ENCODE results near the gene ABTB1.

ABTB1 gene

DNA sequence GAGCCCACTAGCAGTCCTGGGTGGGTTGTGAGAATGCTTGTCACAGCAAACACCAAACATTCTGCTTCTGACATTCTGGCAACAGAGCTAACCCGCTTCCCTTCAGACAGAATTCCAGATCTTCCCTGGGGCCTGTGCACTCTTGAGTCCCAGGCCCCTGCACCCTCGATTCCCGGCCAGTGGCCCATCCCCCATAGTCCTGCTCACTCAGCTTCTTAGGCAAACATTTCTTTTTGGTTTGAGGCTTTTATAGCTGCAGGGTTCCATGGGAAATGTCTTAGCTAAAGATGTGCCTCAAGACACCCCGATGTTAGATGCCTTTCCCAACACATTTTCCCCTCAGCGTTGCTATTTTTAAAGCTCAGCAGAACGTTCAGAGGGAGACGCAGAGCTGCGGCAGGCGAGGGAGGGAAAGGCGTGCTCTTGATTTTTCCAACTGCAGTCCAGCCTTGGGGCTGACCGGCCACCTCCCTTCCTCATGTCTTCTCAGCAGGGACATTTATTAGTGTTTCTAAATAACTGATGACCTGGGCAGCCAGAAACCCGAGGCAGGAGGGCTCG, 35.2 kb downstream of the ABTB1 start:
- no peak for DNase-seq

DNA sequence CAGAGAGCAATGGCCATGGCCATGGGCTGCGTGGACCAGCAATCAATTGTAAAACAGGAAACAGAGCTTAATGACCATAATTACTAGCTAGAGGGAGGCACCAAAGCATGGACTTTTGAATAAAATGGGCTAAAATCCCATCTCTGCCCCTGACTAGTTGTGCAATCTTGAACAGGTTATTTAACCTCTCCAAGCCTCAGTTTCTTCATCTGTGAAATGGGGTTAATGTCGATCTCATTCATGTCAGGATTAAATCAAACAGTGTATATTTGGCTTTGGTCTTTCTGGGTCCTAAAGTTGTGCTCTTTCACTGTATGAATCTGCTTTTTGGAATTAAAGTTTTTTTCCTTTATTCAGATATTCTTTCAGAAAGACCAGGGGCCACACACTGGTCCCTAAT, 36.1 kb downstream of the ABTB1 start:
- no peak for DNase-seq

DNA sequence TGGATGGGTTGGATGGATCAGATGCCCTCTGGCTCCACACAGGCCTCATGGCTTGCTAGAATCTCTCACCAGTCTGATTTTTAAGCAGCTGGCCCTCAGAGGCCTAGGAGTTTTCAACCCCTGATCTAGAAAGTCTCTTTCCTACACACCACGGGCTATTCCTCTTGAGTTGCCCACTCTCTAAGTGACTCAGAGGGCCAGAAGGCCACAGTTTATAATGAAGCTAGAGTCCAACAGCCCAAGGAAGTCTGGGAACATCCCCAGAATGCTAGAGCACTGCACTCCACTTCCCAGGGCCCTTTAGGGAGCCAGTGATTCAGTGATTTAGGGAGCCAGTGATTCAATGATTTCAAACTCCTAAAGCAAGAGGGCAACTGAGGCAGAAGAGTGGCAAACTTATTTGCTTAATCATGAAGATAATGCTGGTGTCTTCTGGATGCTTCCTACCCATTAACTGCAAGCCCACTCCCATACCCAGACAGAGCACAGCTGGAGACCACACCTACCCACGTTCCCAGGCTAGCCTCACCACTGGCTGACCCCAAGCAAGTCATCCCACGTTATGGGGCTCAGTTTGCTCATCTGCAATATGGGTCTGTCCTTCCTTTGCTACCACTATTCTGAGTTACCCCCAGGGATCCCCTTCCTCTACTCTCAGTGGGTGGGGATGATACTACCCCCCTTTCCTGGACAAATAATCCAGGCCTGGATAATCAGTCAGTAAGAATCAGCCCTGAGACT, 36.7 kb downstream of the ABTB1 start:
- DNase-seq: no peak

DNA sequence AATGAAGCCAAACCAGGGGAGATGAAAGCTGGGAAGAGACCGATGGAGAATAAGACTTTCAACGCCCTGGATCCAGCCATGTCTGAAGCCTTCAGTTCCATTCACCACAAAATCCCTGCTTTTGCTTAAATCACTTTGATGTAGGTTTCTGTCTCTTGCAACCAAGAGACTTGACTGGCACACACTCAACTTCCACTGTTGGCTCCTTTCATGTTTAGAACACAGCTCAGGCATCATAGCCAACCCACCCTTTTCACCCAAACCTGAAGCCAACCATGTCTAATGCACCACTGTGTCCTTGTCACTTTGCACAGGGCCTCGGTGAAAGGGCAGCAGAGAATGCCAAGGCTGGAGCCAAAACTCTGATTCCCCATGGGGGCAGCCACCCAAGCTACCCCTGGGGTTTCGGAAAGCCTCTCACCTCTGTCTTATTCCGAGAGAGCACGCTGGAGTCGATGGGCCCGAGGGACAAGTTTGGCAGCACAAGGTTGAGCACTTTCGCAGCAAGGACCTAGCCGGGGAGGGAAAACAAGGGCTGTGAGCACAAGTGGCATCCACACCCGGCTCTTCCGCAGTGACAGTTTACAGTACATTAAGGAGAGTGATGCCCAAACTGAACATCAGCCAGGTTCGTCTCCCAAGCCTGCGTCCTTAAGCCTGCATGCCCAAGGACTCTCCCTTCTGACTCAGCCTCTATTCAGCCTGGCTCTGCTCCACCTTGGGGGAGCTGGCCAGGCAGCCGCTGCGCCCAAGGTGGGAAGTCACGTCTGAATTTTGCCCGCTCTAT, 37.6 kb downstream of the ABTB1 start:
- no peak for DNase-seq

GRCh38 chr3:127711021-127711695, 38.4 kb downstream of the ABTB1 start:
- DNase-seq: no peak

GRCh38 chr3:127711896-127712295, 39.1 kb downstream of the ABTB1 start:
- no peak for DNase-seq

GRCh38 chr3:127712461-127712860, 39.7 kb downstream of the ABTB1 start:
- DNase-seq: no peak

- DNase-seq: no peak
Observed at GRCh38 chr3:127712881-127713771, 40.4 kb downstream of the ABTB1 start.

DNA sequence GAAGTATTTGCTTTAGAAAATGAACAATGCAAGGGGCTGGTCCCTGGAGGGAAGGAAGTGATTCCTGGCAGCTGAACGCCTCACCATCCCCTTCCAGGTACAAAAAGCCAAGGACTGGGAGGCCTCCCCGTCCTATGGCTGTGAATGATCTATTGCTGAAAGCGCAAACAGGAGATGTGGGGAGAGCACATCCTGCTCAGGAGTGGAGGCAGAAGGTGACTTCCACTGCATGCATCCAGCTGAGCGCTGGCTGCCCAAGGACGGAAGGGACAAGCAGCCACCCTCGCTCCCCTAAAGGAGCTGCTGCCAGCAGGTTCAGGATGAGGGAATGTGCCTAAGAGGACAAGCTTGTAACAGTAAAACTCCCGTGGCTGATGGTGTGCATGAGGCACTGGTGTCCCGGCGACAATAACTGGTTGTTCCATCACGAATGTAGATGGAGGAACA, 41.4 kb downstream of the ABTB1 start:
- DNase-seq: no peak

GRCh38 chr3:127714866-127715265, 42.1 kb downstream of the ABTB1 start:
- DNase-seq: no peak

- DNase-seq: no peak
Observed at GRCh38 chr3:127715532-127715931, 42.8 kb downstream of the ABTB1 start.

GRCh38 chr3:127716384-127716783, 43.6 kb downstream of the ABTB1 start:
- DNase-seq: no peak

DNA sequence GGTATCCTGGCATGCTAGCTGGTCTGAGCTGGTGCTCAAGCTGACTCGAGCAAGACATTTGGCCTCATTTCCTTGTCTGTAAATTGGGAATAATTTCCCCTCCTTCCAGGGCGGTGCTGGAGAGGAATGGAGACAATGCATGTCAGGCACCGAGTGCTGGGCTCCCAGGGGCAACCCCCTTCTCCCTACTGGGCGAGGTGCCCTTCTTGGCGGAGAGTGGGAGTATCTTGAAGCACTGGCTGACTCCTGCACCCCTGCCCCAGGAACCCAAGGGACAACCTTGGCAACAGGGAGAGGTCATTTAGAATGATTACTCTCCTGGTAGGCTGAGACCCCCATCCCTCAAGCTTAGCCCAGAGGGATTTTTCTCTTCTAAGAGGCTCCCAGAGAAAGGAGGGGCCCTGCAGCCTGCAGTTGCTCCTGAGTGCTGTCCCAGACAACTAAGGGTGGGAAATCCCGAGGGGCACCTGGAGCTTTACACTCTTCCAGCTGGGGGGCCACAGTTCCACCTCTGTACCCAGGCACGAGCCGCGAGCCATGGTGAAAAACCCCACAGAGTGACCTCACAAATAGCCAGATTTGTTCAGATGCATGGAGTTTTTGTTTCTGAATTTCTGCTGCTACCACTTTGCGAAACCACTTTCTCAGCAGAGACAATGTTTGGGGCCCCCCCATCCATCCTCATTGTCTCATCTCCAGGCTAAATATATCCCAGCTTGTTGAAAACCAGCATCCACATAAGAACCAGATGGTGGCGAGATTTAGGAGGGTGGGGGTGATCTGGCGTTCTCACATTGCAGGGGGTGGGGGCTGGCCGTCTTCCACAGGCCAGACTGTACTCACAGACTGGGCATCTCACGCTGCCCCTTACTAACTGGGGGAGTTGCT, 44.8 kb downstream of the ABTB1 start:
- no peak for DNase-seq

DNA sequence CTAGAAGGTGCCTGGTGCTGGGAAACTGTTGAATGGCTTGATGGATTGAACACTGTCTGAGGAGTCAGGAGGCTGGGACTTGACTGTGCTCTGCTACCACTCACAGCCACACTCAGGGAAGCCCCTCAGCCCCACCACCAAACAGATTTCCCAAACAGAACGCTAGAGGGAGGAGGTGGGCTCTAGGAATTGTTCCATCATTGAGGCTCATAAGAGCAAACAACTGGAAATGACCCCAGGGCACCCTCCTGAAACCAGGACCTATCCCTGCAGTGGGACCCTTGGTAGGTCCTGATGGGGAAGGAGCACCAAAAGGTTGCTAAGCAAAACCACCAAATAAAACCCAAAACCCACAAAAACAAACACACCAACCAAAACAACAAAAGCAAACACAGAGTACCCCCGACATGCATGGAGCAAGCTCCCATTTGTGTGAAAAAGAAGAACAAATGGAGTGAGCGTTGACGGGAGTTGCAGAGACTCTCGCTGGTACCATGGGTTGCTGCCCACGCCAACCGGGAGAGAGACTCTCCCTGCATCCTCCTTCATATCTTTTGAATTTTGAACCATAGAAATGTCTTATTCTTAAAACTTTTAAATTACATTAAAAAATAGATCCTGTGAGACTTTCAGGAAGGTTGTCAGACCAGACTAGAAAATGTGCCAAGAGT, 45.6 kb downstream of the ABTB1 start:
- no peak for DNase-seq

GRCh38 chr3:127718916-127719290, 46.2 kb downstream of the ABTB1 start:
- DNase-seq: no peak

GRCh38 chr3:127719369-127719768, 46.6 kb downstream of the ABTB1 start:
- DNase-seq: no peak

GRCh38 chr3:127720161-127720823, 47.5 kb downstream of the ABTB1 start:
- no peak for DNase-seq

- DNase-seq: no peak
Observed at GRCh38 chr3:127720985-127721935, 48.5 kb downstream of the ABTB1 start.
